Bone marrow (tissue), 2 donors: Measurements from ENCODE around the gene SOX13.

ENCODE experiments used
- DNase-seq, 2 donors: peaks; one replicate each; lab custom pipeline; 2025; lab: John Stamatoyannopoulos, UW

SOX13 gene

DNA sequence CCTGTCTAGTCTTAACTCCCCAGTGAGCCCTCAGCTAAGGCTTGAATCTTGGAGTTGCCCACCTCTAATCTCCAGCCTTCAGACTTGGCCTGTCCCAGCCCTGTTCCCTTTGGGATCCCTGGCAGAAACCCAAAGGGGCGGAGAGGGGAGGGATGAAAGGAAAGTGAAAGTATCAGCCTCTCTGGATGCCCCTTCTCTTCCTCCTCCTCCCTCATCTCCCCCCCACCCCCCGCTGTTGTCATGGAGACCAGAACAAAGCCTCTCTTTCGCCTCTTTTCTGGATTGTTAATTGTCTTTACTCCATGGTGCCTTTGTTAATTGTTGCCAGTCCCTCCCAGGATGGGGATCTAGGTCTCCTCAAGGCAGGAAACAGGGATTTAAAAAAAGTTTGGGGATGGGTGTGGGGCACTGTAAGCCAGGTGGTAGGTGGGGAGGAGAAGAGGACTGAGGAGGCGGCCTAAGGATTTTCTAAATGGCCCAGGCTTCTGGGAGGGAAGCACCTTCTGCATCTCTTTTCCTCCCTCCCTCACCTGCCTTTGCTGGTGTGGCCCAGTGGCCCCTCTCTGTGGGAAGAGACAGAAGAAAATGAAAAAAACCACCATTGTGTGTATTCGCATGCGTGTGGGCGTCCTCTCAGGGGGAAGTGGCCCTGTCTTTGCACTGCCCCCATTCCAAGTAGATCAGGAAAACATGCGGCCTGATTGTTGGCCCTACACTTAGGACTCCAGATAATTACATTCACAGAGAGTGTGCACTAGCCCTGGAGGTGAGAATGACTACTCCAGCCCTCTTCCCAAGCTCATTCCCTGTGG is 7.5 kb upstream of the SOX13 start:
- DNase-seq: no peak

DNA sequence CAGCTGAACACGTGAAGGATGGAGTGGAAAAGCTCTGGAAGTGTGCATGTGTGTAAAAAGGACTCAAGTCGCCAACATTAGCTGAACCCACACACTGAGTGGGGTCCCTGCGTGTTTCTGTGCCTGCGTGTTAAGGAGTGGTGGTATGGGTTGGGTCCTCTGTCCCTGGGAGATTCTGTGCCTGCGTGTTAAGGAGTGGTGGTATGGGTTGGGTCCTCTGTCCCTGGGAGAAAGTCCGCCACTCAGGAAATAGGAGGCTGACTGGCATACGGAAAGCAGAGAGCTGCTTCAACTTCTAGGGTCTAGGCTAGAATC is 7.0 kb upstream of the SOX13 start:
- no peak for DNase-seq

DNA sequence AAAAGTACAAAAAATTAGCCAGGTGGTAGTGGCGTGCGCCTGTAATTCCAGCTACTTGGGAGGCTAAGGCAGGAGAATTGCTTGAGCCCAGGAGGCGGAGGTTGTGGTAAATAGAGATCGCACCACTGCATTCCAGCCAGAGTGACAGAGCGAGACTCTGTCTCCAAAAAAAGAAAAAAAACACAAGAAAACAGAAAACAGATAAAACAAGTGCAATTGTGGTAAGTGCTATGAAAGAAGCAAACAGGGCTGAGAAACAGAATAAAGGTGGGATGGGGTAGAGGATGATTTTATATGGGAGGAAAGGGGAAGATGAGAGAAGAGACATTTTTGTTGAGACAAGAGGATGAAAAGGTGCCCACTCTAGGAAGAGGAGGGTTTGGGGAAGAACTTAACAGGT is 5.0 kb upstream of the SOX13 start:
- no peak for DNase-seq

DNA sequence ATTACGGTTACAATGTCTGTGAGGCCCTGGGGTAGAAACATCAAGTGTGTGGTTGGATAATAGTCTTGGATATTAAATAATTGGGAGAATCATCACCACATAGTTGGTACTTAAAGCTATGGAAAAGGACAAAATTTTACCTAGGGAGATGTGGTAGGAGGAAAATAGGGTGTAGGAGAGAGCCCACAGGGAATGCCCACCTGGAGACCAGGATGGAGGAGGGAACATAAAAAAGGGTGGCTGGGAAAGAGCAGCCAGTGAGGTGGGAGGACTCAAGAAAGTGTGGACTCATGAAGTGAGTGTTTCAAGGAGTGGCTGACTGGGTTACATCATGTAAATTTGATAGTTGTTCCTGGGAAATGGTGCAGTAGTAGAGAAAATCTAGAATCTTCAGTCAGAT is 3.0 kb upstream of the SOX13 start:
- DNase-seq: no peak

DNA sequence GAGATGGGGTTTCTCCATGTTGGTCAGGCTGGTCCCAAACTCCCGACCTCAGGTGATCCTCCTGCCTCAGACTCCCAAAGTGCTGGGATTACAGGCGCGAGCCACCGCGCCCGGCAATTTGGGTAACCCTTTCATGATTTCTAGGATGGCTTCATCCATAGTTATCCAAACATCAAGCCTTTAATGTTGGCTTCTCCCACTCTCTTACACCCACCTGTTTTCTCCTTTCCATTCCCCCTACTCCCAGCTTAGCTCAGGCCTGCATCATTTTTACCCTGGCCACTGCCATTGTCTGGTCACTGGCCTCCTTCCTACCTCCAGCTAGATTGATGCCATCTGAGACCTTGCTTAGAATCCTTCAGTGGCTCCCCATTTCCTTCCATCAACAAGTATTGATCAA is 2.0 kb upstream of the SOX13 start:
- DNase-seq: no peak

DNA sequence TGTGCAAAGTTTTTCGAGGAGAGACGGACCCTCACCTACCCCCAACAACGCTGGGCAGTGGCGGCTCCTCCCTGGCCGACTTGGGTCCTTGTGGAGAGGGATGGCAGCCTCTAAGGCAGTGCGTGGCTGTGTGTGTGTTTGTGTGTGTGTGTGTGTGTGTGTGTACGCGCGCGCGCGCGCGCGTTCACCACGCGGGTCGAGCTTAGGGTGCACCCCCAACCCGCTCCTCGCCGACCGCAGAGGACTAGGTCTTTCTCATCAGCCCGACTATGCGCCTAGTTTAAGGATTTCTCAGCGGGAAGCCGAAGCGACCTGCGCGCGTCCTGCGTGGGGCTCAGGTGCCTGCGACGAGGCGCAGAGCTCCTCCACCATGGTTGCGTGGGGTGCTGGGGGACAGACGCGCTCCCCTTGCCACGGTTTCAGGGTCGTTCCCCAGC is 940 bp downstream of the SOX13 start:
- DNase-seq: no peak

DNA sequence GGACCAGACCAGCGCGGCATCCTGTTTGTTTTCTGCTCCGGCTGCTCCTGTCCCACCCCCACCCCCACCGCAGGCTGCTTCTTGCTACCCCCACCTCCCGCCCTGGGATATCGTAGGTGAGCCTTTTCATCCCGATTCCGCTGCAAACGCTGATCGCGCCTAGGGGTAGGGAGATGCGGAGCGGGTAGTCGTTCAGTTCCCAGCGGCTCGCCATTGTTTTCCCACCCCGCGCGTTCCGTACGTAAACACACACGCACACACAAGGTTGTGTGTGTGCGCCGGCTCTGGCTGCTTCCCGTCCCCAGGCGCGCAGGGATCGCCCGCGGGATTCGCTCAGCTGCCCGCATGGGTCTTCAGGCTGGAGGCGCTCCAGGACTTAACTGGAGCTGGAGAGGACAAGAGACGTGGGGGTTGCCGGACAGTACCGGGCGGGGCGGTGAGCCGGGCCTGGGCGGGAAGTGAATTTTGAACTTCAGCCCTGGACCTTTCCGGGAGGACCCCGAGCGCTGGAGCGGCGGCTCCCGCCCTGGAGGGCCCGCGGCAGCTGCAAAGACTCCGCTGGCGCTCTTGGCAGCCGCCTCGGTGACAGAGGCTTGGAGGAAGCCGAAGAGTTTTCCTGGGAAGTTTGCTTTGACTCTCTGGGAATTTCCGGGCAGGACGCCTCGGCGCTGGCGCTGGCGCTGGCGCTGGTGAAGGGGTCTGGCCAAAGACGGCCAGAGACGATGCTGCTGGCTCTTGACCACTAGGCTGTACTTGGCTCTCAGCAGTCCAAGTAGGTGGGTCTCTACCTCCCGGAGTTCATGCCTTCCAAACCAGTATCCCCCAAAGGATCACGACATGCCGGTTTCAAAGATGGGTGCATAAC is 1.6 kb downstream of the SOX13 start:
- DNase-seq: no peak

DNA sequence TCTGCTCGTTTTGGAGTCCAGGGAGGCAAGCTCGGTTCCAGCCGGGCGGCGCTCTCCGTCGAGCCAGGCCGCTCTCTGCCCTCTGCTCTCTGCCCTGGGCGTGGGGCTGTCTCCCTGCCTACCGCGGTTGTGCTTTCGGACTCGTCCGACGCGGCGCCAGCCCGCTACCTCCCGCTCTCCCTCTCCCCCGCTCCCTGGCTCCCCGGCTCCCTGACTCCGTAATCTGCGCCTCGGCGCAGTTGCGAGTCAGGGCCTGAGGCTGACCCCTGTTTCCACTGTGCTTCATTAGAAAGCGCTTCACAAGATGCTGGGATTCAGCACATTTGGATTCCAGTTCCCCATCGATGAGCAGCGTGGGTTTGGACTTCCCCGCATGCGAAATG is 2.2 kb downstream of the SOX13 start:
- no peak for DNase-seq

DNA sequence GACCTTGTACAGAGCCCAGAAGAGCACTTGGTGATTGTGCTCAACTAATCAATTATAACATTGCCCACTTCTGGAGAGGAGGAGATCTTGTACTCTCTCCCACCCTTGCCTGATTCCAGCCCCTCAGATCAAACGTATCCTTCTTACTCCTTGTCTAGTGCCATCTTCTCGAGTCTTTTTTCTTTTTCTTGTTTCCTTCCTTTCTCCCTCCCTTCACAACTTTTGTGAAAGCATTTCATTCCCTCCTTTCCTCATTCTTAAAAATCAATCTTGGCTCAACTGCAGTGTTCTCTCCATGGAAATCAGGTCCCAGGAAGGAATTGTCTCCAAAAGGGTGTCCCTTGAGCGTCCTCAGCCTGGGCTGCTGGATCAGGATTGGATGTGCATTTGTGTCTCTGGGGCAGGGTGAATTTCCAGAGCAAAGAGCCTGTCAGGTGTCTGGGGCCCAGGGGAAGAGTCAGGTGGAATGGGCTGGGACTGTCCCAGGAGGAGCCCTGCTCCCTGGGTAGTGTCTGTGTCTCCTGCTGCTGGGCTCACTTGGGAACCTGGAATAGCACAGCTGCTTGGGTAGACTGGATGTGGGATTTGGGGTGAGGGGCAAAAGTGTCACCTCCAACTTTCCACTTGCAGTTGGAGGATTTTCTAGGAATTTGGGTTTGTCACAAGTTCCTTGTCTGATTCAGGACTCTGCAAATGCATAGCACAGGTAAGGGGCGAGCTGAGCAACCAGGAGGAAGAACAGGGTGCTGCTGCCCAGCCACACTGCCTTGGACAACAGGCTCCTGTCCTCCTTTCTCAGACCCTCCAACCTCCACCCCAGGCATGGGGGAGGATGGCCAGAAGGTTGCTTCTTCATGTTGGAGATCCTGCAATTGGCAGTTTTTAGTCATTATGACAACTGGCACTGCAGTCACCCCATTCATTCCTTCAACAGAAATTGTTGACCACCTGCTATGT is 3.3 kb downstream of the SOX13 start:
- no peak for DNase-seq

DNA sequence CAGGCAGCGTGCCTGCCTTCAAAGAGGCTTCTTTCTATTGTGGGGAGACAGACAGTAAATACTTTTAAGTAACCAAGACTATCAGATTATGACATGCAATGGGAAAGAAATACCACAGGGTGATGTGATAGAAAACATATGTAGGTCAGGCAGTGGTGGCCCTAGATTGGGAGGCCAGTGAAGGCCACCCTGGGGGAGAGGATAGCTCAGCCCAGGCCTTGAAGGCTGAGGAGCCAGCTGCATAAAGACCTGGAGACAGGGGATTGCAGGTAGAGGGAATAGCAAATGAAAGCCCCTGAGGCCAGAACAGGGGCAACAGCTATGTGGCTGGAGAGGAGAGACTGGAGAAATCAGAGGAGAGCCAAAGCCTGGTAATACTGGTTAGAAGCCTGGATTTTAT is 4.0 kb downstream of the SOX13 start:
- no peak for DNase-seq

DNA sequence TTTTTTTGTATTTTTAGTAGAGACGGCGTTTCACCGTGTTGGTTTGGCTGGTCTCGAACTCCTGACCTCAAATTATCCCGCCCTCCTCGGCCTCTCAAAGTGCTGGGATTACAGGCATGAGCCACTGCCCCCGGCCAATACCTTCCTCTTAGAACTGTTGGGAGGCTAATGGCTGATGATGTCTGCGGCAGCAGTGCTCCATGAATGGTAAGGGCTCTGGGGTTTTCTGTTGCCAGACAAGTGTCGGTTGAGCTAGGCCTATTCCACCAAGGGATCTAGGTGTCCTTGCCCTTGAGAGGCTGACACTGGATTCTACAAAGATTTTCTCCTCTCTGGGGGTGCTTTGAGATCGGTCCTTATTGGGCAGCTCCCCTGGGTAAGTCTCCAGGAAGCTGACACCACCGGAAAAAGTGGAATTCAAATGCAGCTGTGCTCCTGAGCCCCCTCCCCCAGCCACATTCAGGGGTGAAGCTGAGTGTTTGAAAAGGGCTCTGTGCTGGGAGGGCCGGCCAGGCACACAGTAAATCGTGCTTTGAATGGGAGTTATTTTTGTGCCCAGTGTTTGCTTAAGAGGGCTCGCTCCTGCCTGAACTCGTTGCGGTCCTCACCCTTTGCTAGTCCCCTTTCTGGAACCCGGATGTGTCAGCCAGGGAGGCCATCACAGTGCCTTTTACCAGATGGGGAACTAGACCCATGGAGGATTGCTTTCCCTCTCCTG is 5.2 kb downstream of the SOX13 start:
- no peak for DNase-seq

DNA sequence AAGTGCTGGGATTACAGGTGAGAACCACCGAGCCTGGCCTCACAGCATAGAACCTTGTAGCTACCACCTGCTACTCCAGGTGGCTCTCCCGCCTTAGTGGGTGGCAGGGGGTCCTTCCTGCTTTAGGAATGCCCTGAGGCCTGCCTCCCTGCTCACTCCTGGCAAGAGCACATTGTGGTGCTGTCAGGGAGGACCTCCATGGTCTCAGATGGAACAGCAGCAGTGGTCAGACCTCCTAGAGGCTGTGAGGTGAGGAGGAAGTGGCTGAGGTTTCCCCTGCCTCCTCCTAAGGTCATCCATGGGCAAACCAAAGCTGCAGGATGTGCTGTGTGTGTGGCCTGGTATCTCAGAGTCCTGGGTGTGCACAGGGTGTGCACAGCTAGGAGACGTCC is 6.7 kb downstream of the SOX13 start:
- DNase-seq: no peak

DNA sequence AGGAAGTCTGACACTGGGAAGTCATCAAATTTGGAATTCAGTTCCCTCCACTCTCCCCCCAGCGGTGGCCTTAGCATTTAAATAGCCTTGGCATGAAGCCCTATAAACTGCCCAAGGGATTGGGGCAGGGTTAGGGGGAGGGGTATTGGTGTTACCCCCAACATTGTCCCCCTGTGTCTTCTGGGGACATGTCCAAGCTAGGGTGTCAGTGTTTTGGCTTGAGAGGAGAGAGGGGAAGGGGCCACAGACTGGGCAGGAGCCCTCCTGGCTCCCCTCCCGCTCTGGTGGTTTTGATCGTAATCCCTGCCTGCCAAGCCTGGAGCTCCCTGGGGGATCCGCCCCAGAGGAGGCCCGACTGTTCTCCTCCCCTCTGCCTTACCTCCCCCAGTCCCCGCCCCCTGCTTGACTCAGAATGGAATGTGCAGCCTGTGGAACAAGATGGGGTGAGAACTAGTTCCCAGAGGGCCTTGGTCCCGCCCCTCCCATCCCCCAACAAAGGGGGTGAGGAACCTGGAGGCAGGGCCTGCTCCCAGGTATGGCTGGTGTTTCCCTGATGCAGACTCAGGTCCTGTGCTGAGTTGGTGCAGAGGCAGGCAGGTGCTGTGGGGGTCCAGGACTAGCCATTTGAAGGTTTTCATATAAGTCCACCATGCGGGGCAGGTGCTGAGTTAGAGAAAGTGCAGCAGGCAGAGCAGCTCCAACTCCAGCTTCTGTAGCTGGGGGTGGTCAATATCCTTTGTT is 7.4 kb downstream of the SOX13 start:
- no peak for DNase-seq

DNA sequence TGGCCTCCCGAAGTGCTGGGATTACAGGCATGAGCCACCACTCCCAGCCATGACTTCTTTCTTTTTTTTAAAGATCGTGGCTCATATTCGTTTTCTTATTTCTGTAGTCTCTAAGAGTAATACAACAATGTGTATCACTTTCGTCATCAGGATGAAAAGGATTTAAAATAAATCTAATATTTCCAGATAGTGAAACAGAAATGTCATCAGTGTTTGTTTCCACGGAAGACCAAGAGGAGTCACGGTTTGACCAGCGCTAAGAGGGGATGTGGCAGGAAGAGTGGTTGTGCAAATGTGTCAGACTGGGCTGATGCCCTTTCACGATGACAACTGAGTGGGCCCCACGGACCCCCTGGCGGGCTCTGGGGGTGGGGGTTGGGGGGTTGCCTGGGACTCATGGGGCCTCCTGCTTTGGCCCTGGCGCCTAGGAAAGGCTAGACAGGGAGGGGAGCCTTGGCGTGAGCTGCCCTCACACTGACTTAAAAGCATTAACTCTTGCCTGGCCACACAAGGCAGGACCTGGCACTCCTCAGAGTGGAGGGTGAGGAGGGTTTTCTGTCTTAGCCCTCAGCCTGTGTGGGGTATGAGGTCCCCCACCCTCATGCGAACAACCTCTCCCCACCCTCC is 8.4 kb downstream of the SOX13 start:
- DNase-seq: no peak

DNA sequence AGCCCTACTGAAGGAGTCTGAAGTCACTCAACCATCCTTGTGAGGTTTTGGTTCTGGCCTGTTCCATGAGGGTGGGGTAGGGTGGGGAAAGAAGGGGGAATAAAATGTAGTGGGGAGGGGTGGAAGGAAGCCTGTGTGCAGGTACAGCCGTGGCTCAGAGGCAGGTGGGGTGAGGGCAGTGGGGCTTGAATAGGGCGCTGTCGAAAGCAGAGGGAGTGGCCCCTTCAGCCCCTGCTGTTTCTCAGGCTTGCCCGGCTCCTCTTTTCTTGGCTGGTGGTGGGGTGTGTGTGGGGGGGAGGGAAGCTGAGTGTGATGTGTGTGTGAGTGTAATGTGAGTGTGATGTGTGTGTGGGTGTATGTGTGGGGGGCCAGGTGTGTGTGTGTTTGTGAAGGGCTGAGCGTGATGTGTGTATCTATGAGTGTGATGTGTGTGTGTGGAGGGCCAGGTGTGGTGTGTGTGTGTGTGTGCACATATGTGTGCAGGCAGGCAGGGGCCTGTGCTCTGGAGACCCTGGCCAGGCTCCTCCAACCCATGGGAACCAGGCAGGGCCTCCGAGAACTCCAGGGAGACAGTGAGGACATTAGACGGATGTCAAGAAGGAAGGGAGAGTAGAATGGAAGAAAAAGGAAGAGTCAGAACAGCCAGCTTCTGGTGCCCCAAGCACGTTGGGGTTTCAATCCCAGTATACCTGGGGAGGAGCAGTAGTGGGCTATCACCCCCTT is 9.0 kb downstream of the SOX13 start:
- no peak for DNase-seq

DNA sequence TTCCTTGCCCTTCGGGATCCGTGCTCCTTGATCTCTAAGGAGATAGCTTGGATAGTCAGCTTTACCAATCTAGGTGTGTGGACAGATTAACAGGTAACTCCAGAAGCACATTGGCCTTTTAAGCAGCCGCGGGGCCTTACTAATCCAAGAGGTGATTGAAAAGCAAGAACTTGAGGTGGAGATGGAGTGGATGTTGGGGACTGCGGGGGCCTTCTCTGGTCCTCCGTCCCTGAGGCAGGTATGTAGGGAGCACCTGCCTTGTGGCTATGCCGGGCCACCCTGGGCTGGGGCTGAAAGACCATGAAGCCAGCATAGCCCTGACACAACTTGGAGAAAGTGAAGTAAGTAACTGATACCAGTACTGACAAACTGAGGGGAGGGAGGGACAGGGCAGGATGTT is 10.6 kb downstream of the SOX13 start:
- no peak for DNase-seq

DNA sequence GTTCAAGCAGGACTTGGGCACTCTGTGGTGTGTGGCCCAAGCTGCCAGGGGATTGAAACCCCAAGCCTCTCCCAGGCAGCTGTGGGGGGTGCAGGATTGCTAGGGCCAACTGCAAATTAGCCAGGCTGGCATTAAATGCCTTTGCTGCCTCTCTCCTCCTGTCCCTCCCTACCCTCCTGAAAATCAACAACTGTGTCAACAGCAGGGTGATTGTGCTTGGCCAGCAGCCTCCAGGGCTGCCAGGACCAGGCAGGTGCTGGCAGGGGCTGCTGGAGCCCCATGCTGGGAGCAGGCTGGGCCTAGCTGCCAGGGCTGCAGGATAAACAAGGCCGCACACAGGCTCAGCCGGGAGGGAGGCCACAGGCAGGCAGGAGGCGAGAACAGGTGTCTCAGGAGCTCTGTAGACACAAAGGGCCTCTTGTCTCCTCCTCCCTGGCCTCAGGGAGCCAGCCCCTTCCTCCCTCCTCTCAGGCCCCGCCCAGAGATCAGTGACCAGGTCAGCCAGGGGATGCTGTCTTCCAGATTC is 11.4 kb downstream of the SOX13 start:
- DNase-seq: no peak

DNA sequence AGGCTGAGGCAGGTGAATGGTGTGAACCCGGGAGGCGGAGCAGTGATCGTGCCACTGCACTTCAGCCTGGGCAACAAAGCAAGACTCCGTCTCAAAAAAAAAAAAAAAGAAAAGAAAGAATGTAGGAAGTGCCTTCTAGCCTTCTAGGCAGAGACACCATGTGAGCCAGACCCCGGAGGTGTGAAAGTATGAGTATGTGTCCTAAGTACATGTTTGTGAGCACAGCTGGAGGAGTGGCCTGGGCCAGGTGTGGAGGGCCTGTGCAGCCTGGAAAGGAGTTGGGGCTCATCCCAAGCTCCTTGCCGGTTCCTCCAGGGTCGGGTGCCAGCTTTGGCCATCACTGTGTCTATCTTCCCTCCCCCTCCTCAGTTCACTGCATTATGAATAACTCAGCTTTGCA is 13.0 kb downstream of the SOX13 start:
- no peak for DNase-seq

DNA sequence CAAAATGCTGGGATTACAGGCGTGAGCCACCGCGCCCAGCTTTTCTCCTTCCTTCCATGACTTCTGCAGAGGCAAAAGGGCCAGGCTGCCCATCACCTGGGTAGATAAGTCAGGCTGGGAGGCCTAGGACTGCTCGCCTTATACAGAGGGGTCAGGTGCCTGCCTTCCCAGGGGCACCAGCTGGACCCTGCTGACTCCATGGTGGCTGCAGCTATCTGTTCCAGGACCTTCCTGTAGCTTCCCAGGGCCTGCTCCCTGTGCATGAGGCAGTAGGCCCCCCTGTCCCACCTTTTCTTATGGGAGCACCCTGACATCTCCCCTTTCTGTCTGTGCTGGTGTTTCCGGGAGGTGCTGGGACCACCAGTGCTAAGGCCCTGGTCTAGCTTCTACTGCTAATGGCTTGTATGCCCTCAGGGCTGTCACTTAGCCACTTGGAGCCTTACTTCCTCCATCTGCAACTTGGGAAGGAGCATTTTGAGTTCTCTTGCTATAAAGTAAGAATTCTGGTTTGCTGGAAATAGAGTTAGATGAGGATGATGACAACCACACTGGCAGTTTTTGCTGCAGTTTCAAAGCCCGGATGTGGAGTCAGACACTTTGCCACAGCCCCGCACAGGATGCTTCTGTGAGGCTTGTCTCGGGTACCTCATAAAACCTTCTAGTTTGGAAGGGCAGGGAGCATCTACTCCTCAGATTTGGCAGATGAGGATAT is 14.4 kb downstream of the SOX13 start:
- DNase-seq: no peak
